Dermis blood vessel endothelial cell (primary cell): ENCODE data around the gene SNX25. TPM values are rescaled to one million over a fixed set of nuclear protein-coding genes. Genes with fewer than 3 reads are reported as not detected.
"Not testable (repeated sequence)": the region's sequence is repeated elsewhere in the genome, so short reads cannot be mapped to it uniquely, and the experiment has no call there.

Experiments
- DNase-seq: peaks from one replicate; pipeline ENCODE4 v3.0.0; 2010
- total RNA-seq: library from RNA; depleted of rRNA; stranded (reverse); fragments of >200 nt; gene quantifications from 2 replicates; pipeline ENCODE4 v1.2.3, GENCODE V29; 2014

SNX25 gene
- total RNA-seq, 1 donor from 2014 or later = 73.2 TPM

GRCh38 chr4:185346975-185347601 lies 137.7 kb downstream of the SNX25 start:
- DNase-seq = no peak

DNA sequence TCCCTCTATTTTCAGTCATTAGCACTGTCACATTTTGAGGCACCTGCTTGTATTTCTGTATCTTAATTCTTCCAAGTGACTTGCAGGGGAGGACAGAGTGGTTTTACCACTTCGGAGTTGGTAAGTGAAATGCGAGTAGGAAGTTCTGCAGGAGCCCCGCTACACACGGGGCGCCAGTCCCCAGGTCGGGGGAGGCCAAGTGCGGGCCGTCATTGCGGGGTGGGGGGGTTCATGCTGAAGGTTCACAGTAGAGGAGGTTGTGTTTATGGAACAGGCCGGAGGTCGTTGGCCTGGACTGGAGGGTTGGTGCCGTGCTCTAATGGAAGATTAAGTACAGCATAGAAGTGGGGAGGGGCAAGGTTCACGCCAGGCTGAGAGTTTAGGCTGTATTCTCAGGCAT lies 142.3 kb downstream of the SNX25 start:
- no peak for DNase-seq

GRCh38 chr4:185352202-185352601 lies 142.8 kb downstream of the SNX25 start:
- DNase-seq = no peak

DNA sequence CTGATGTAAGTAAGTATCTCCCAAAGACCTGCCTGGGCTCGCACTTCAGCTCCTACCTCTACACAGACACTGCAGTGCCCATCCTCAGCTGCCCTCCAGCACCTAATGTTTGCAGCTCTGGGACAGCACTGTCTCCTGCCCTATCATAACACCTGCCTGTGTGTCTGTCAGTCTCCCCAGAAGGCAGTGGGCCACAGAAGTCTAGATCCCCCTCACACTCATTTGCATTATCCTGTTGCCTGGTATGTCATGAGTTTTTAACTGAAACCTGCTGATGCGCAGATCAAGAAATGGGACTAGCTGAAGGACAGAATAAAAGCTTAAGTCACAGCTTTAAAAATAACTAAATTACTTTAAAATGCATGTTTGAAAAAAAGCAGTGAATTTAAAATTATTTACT lies 143.3 kb downstream of the SNX25 start:
- no peak for DNase-seq

GRCh38 chr4:185357211-185357610 lies 147.8 kb downstream of the SNX25 start:
- no peak for DNase-seq

DNA sequence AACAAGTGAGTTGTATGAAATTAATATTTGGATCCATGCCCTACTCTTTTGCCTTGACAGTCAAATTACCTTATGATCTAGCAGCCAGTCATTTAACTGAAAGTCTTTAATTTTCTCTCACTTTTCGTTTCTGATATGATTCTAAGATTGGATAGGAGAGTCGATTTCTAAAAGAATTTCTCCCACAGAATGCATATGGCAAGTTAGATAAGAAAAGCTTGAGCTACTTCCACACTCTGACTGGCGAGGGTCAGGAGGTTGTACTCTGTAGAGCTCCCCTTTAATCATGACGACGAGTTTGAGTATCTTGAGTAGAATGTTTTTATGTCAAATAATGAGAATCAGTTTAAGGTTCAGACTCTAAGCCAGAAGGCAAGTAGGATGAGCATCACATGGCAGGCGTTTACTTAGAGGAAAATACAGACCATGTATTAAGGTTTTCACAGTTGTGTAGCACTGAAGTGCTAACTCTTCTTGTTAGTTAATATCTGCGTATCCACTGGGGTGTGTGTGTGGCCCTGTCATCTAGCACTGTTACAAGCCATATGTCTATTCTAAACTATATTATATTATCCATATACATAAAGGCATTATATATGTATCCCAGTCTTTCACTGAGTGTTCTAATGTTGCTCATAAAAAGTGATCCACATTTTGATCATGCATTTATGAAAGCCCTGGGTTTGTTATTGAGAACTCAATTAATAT lies 148.5 kb downstream of the SNX25 start:
- no peak for DNase-seq

- DNase-seq = peak; percentile 78
These were observed 149.1 kb downstream of the SNX25 start for GRCh38 chr4:185358514-185358913.

GRCh38 chr4:185358959-185359358 lies 149.6 kb downstream of the SNX25 start:
- peak; percentile 29 for DNase-seq

- DNase-seq = peak; percentile 55
These were observed 150.5 kb downstream of the SNX25 start for GRCh38 chr4:185359767-185360446.

- DNase-seq = no peak
These were observed 152.5 kb downstream of the SNX25 start for GRCh38 chr4:185361872-185362271.

GRCh38 chr4:185362570-185362969 lies 153.2 kb downstream of the SNX25 start:
- not testable (repeated sequence) for DNase-seq

- no peak for DNase-seq
These were observed 153.9 kb downstream of the SNX25 start for GRCh38 chr4:185363251-185363650.

DNA sequence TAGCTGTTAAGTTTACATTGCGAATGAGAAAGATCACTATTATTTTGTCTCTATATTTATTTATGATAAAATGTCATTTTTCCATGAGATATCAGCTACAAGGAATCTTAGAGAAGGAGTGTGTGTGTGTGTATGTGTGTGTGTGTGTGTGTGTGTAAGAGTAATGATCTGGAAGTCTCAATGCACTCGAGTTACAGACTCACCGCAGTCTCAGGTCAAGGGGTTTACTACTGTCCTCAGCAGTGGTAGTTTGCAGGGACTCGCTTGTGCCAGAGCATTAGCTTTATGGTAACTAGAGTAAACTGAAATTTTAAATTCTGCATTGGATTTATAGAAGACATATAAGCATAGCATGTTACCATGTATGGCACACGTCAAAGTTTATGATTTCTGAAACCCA lies 155.5 kb downstream of the SNX25 start:
- no peak for DNase-seq

- DNase-seq = no peak
These were observed 160.3 kb downstream of the SNX25 start for GRCh38 chr4:185369731-185370130.

- no peak for DNase-seq
These were observed 161.0 kb downstream of the SNX25 start for GRCh38 chr4:185370268-185370949.

DNA sequence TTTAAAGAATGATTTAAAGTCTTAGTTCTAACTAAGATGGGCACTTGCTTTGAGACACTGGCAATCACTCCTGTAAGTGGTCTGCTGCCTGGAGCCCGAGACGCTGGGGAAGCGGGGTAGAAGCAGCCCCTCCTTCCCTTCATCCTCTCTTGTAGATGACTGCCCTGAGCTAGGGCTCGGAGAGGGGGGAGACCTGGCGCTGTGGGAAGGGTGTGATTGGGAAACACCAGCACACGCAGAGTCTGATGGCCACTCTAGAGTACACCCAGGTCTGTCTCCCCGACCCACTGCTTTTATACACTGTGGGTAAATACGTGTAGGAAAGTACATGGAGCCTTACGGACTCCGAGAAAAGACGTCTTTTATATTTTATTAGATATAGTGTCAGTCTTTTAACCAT lies 162.3 kb downstream of the SNX25 start:
- DNase-seq = no peak

- no peak for DNase-seq
These were observed 164.6 kb downstream of the SNX25 start for GRCh38 chr4:185374027-185374426.

DNA sequence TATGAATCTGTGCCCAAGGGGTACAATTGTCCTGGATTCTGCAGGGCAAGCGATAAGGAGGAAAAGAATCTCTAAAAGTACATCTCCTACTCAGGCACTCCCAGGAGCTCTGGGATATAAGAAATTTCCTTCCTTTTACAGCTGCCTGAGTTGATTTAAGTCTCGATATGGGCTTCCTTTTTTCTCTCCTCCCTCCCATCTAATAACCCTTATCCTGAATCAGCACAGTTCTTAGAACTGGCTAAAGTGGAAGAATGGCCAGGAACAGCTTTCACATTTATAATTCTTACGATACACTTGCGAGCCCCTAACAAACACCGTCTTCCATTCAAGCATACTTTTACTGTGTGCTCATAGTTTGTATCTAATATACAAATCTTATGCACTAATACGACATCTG lies 165.2 kb downstream of the SNX25 start:
- no peak for DNase-seq

DNA sequence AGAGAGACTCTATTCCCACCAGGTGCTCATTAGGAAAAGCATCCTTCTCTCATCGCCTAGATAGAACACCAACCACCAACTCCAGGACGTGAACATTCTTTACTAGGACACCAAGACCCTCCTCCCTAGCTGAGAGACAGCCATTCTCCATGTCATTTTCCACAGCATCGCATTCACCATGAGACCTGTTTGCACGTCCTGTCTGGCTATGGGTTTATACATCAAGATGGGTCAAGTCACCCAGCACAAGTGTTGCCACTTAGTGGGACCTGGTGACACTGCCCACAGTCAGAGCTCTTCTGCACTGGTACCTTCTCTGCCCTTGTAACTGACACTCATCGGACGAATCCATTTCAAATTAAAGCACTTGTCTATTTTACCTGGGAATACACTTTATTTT lies 168.9 kb downstream of the SNX25 start:
- no peak for DNase-seq

- DNase-seq = no peak
These were observed 170.2 kb downstream of the SNX25 start for GRCh38 chr4:185379326-185380295.

DNA sequence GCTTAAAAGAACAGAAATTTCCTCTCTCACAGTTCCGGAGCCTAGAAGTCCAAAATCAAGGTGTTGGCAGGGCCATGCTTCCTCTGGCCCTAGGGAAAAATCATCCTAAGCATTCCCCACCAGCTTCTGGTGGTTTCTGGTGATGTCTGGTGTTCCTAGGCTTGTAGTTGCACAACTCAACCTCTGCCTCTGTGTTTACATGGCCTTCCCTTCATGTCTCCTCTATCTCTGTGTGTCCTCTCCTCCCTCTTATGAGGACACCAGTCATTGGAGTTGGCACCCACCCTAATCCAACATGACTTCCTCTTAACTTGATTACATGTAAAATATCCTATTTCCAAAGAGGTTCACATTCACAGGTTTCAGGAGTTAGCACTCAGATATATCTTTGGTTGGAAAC lies 170.9 kb downstream of the SNX25 start:
- no peak for DNase-seq
